NCI-H1417 (cell line): ENCODE measurements around the gene XCL2.
"Not testable (repeated sequence)": the region's sequence is repeated elsewhere in the genome, so short reads cannot be mapped to it uniquely, and the experiment has no call there.

Source experiments
- DNase-seq, 3 experiments: peaks; one replicate each; lab custom pipeline; 2025; lab: John Stamatoyannopoulos, UW

The XCL2 gene, protein sequence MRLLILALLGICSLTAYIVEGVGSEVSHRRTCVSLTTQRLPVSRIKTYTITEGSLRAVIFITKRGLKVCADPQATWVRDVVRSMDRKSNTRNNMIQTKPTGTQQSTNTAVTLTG

DNA sequence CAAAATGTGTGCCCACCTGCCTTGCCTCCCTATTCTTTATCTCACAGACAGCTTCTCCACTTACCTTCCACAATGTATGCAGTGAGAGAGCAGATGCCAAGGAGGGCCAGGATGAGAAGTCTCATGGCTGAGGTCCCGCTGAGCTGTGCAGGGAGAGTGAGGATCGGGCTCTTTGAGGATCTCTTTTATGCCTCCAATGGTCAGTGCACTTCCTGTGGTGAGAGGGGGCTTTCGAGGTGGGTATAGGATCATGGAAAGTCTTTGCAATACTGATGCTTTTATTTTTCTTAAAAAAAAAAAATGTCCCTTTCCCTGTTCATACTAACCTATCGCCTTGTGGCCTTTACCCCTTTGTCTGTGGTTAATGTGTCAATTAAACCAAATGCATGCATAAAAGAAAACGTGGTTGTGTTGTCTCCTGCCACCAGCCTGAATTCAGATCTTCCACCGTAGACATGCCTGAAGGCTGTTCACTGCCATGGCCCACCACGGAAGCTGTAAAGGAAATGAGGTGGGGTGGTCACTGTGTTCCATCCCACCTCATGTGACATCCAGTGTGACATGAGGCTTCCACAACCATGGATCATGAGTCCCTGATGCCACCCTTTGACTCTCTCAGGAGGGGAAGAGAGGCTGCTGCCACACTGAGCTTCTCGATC lies at the start of gene XCL2:
XCL2 (minus strand) TSS at position 158 of the 659 bp plus-strand sequence; CDS start at position 125, 33 bp downstream.
- DNase-seq: not testable (repeated sequence)

DNA sequence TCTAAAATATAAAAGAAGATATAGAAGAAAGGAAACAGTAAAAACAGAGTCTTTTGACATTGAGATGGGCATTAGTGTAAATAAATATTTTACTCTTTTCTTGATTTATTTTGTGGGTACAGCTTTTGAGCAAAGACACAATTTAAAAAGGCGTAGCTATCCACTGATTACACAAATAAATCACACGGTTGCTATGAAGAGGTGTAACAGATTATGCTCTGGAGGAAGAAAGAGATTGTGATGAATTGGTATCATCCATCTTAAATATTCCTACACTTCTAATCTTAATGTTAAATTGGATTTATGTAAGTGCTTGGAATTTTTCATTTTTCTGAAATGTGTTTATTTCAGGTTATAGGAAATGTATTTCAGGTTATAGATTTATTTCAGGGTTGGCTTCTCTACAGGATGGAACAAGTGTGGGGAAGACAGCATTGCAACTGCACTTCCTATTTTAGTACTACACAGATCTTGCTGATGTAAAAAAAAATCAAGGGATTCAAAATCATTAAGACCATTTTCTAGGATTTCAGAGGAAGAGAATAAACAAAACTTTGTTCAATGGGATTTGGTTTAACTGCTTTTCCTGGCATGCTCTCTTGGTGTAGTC lies 47.9 kb upstream of the XCL2 start:
- no peak for DNase-seq

- no peak for DNase-seq
These were observed 47.3 kb upstream of the XCL2 start for GRCh38 chr1:168591066-168591465.

- DNase-seq: no peak
These were observed 45.4 kb upstream of the XCL2 start for GRCh38 chr1:168589167-168589566.

GRCh38 chr1:168585937-168586336 lies 42.1 kb upstream of the XCL2 start:
- DNase-seq: no peak

DNA sequence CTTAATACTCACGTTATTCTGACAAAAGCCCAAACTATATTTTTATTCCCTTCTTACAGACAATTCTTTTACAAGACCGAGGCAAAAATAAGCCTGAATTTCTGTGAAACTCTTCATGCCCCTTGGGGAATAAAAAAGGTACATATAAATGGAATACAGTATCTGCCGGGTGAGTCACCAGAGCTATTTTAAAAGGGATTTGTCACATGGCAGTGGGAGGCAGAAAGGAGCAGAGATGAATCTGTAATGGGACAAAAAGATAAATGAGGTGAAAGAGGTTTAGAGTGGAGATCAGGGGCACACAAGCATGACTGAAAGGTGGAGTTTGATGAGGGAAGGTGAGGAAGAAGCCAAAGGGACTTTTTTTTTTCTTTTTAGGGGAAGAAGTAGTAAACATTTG lies 41.4 kb upstream of the XCL2 start:
- DNase-seq: no peak

DNA sequence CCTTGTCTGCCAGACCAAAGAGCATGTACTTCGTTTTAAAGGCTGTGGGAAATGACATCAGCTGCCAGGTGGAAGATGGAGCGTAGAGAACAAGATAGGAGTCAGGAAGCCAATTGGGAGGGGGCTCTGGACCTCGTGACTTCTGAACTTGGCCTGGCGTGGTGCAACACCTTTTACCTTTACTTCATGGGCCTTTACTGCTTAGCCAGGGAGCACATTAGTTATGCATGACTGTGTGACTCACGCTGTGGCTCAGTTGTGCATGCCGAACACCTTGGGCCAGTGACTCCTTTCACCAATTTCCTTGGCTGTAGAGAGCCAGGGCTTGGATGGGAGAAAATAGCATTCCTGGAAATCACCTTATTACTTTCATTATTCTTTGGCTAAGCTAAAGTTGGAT lies 39.8 kb upstream of the XCL2 start:
- DNase-seq: no peak

GRCh38 chr1:168582688-168583336 lies 39.0 kb upstream of the XCL2 start:
- DNase-seq: no peak

DNA sequence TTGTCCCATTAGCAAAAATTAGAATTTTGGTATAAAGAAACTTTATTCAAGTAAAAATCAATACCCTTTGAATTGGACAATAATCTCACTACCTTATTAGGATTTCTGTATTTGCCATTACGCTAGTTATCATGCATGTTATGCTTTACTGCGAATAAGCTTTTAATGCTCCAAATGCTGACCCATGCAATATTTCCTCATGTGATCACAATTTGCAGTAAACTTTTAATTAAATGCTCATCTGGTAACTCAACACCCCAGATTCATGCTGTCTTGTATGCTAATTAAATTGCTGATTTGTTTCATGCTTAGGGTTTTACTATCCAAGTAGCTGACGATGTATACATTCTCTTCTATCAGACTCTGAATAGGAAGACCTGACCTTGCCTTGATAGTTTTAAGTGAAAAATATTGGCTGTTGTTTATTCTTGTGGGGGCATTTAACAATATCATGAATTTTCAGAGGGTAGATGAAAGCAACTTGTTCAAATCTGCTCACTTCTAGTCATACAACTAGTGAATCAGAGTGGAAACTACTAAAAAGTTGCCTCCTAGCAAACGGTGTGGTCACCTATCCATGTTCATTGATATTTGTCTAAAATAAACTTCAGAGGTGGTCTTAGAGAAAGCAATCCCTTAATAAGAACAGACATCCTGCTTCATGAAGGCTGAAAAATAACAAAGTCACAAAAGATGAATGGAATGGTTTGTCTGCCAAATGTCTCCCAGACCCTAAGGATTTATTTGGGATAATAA lies 38.2 kb upstream of the XCL2 start:
- no peak for DNase-seq

DNA sequence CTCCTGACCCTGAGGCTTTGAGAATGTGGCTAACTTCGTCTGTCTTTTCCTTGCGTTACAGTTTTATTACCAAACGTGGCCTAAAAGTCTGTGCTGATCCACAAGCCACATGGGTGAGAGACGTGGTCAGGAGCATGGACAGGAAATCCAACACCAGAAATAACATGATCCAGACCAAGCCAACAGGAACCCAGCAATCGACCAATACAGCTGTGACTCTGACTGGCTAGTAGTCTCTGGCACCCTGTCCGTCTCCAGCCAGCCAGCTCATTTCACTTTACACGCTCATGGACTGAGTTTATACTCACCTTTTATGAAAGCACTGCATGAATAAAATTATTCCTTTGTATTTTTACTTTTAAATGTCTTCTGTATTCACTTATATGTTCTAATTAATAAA lies 37.2 kb upstream of the XCL2 start:
- not testable (repeated sequence) for DNase-seq

GRCh38 chr1:168580290-168580689 lies 36.5 kb upstream of the XCL2 start:
- not testable (repeated sequence) for DNase-seq

GRCh38 chr1:168578531-168579185 lies 34.9 kb upstream of the XCL2 start:
- DNase-seq: not testable (repeated sequence)

GRCh38 chr1:168576245-168576688 lies 32.5 kb upstream of the XCL2 start, which contains the start of gene XCL1:
XCL1 (plus strand) TSS chr1:168576605; CDS start chr1:168576638, 33 bp downstream.
- DNase-seq: not testable (repeated sequence)

DNA sequence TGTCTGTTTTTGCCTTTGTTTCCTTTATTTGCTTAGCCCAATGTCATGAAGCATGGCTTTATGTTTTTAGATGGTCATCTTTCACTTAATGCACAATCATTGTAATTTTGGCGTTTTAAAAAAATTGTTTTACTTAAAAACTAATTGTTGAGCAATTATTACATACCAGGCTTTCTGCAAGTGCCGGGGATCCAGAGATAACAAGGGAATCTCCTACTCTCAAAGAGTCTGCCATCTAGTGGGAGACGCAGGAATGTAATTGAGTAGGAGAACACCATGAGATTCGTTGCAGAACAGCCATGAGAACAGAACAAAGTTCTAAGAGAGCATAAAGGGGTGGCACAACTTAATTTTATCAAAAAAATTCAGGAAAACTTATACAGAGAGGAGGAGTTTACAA lies 30.4 kb upstream of the XCL2 start:
- peak in 2 of 3 experiments; percentile 53 to 67 for DNase-seq

GRCh38 chr1:168572633-168573032 lies 28.8 kb upstream of the XCL2 start:
- no peak for DNase-seq

- DNase-seq: no peak
These were observed 26.9 kb upstream of the XCL2 start for GRCh38 chr1:168570652-168571051.

GRCh38 chr1:168568346-168568745 lies 24.5 kb upstream of the XCL2 start:
- DNase-seq: no peak

- DNase-seq: no peak
These were observed 23.8 kb upstream of the XCL2 start for GRCh38 chr1:168567568-168567967.

- no peak for DNase-seq
These were observed 23.2 kb upstream of the XCL2 start for GRCh38 chr1:168567007-168567406.

DNA sequence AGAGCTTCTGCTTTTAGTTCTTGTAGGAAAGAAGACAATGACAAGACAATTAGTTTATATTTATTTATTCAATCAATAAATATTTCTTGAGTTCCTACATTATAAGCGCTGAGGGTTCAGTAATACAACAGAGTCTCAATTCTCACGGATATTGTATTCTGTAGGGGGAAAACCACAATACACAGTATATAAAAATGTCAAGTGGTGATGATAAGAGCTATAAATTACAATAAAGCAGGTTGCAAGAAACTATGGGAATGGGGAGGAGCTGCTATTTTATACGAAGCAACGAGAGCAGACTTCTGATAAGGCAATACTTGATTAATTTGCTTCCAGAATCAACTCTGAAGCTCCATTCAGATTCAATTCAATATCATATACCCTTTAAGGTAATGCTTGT lies 22.0 kb upstream of the XCL2 start:
- DNase-seq: no peak

GRCh38 chr1:168561989-168562388 lies 18.2 kb upstream of the XCL2 start:
- no peak for DNase-seq

- no peak for DNase-seq
These were observed 16.6 kb upstream of the XCL2 start for GRCh38 chr1:168560370-168560769.
